Spleen (tissue), 7 donors: Measurements from ENCODE around the gene MEMO1.
"Not testable (repeated sequence)": the region's sequence is repeated elsewhere in the genome, so short reads cannot be mapped to it uniquely, and the experiment has no call there.

Experiments
- CTCF ChIP-seq, 11 experiments: fragments of 200-600 bp in 7 of 11; fragments of 450-650 bp in 4 of 11; sonication (generic) in 4 of 11; IDR thresholded peaks in 8 of 11; conservative IDR thresholded peaks in 3 of 11; 1 replicate in 7 of 11; 2 replicates in 4 of 11; pipeline versions ENCODE4 v1.4.0 to v1.8.0; 2016 to 2021; ENCODE audit warnings: antibody characterized with exemption in 11 of 11, inconsistent platforms in 4 of 11, mild to moderate bottlenecking in 1 of 11
- POLR2A ChIP-seq, 3 donors: fragments of 450-650 bp; IDR thresholded peaks; one replicate each; pipeline ENCODE4 v1.5.1; 2017; ENCODE audit warnings: antibody characterized with exemption in 3 of 3, mild to moderate bottlenecking in 1 of 3
- POLR2AphosphoS5 ChIP-seq, 3 donors: sonication (generic); formaldehyde crosslinking; IDR thresholded peaks; one replicate each; pipeline ENCODE4 v1.5.1; 2017; ENCODE audit warnings: antibody characterized with exemption in 3 of 3
- donor health status: DM: no; HTN: no; CAD: no; lungs with moderate emphysema.
- donor health status: DM: no; HTN: no; CAD: no.
- donor health status: DM: no; HTN: no; CAD: no.

GRCh38 chr2:31842150-31842549 is 168.7 kb downstream of the MEMO1 start:
- TF ChIP-seq CTCF (IDR thresholded peaks at IDR 0.05 in 8 of 11, conservative IDR thresholded peaks at IDR 0.05 in 3 of 11); POLR2A (IDR thresholded peaks at IDR 0.05); POLR2AphosphoS5 (IDR thresholded peaks at IDR 0.05): not testable (repeated sequence)
